ENCODE results near the gene TMEM131. TPM values are rescaled to one million over a fixed set of nuclear protein-coding genes. Genes with fewer than 3 reads are reported as not detected.

The TMEM131 gene
- total RNA-seq, 4 donors from 2014 or later: 32.8 to 54.8 (median 41.2) TPM

- no peak overlapping the region for H3K4me3 ChIP-seq (ENCODE audit: low read depth, poor library complexity, severe bottlenecking)
- intact Hi-C loops (cut with DNase I; ENCODE audit: low total_unique reads): no loop called here
- TF ChIP-seq CTCF (IDR thresholded peaks at IDR 0.05) (no peak), POLR2A (IDR thresholded peaks at IDR 0.05) (no peak)
- WGBS, 2 donors: 24 to 27% methylated on average over 1 of the region's 1 CpG
- DNase-seq (ENCODE audit: low spot score in 2 of 2): no peak
Measured at GRCh38 chr2:97945791-97946190, 50.0 kb downstream of the TMEM131 start.

- DNase-seq (ENCODE audit: low spot score in 2 of 2): no peak
- intact Hi-C loops (cut with DNase I; ENCODE audit: low total_unique reads): no loop called here
- TF ChIP-seq CTCF (IDR thresholded peaks at IDR 0.05) (no peak), POLR2A (IDR thresholded peaks at IDR 0.05) (no peak)
- H3K4me3 ChIP-seq (ENCODE audit: low read depth, poor library complexity, severe bottlenecking): no peak overlapping the region
- WGBS, 2 donors: 71 to 82% methylated on average over 2 of the region's 2 CpGs
Measured at GRCh38 chr2:97936881-97937280, 58.9 kb downstream of the TMEM131 start.

GRCh38 chr2:97936199-97936598, 59.5 kb downstream of the TMEM131 start:
- 60 to 72% methylated on average over 5 of the region's 5 CpGs for WGBS, 2 donors
- no peak overlapping the region for H3K4me3 ChIP-seq (ENCODE audit: low read depth, poor library complexity, severe bottlenecking)
- no peak for DNase-seq (ENCODE audit: low spot score in 2 of 2)
- intact Hi-C loops (cut with DNase I; ENCODE audit: low total_unique reads): no loop called here
- TF ChIP-seq POLR2A (IDR thresholded peaks at IDR 0.05) (no peak), CTCF (IDR thresholded peaks at IDR 0.05) (no peak)

GRCh38 chr2:97935719-97936161, 60.0 kb downstream of the TMEM131 start:
- intact Hi-C loops (cut with DNase I; ENCODE audit: low total_unique reads): no loop called here
- no peak for DNase-seq (ENCODE audit: low spot score in 2 of 2)
- no peak overlapping the region for H3K4me3 ChIP-seq (ENCODE audit: low read depth, poor library complexity, severe bottlenecking)
- 12 to 21% methylated on average over 2 of the region's 2 CpGs for WGBS, 2 donors
- no peak for TF ChIP-seq POLR2A (IDR thresholded peaks at IDR 0.05)
- TF ChIP-seq CTCF (IDR thresholded peaks at IDR 0.05): no peak

- no peak overlapping the region for H3K4me3 ChIP-seq (ENCODE audit: low read depth, poor library complexity, severe bottlenecking)
- intact Hi-C loops (cut with DNase I; ENCODE audit: low total_unique reads): no loop called here
- DNase-seq (ENCODE audit: low spot score in 2 of 2): no peak
- no peak for TF ChIP-seq POLR2A (IDR thresholded peaks at IDR 0.05)
- no peak for TF ChIP-seq CTCF (IDR thresholded peaks at IDR 0.05)
- 92 to 95% methylated on average over 4 of the region's 4 CpGs for WGBS, 2 donors
Measured at GRCh38 chr2:97932975-97933662, 62.6 kb downstream of the TMEM131 start.

- TF ChIP-seq CTCF (IDR thresholded peaks at IDR 0.05) (no peak), POLR2A (IDR thresholded peaks at IDR 0.05) (no peak)
- no peak overlapping the region for H3K4me3 ChIP-seq (ENCODE audit: low read depth, poor library complexity, severe bottlenecking)
- DNase-seq (ENCODE audit: low spot score in 2 of 2): no peak
- intact Hi-C loops (cut with DNase I; ENCODE audit: low total_unique reads): no loop called here
Measured at GRCh38 chr2:97931858-97932225, 63.9 kb downstream of the TMEM131 start.

Measured in lower leg skin (tissue), 4 donors.